Natural killer cell treated with Interleukin-12 subunit alpha and Interleukin-12 subunit beta and Interleukin-15 and Interleukin-18, amount 100 ng/mL, for 72 hours (primary cell): Measurements from ENCODE around the gene FAM47E. TPM values are rescaled to one million over a fixed set of nuclear protein-coding genes. Genes with fewer than 3 reads are reported as not detected.
A peak's percentile ranks its signal among the peaks of the same experiment; 100 is the strongest.
"Not testable (repeated sequence)": the region's sequence is repeated elsewhere in the genome, so short reads cannot be mapped to it uniquely, and the experiment has no call there.

Experiments
- ATAC-seq, 2 donors: fragments of 150-1000 bp; cut with Tn5 transposase in 1 of 2; sonication (Bioruptor Pico), chemical (Tn5 transposase) in 1 of 2; 2 replicates each; pipeline ENCODE4 v1.10.0; 2021
- DNase-seq: peaks from one replicate; pipeline ENCODE4 v3.0.0; 2022; ENCODE audit warnings: low spot score
- H3K27ac Mint-ChIP-seq, 2 donors: 1 replicate in 1 of 2; 2 replicates in 1 of 2; pipeline ENCODE4 v1.8.0; 2022; ENCODE audit warnings: mixed read lengths in 2 of 2, mild to moderate bottlenecking in 1 of 2, moderate library complexity in 1 of 2
- H3K27me3 Mint-ChIP-seq, 2 donors: 1 replicate in 1 of 2; 2 replicates in 1 of 2; pipeline ENCODE4 v1.8.0; 2022; ENCODE audit warnings: mixed read lengths in 2 of 2
- H3K36me3 Mint-ChIP-seq: one replicate; pipeline ENCODE4 v1.8.0; 2022; ENCODE audit warnings: mixed read lengths
- H3K4me1 Mint-ChIP-seq, 2 donors: 1 replicate in 1 of 2; 2 replicates in 1 of 2; pipeline ENCODE4 v1.8.0; 2022; ENCODE audit warnings: low read depth in 2 of 2, mixed read lengths in 2 of 2, mild to moderate bottlenecking in 1 of 2
- H3K4me3 Mint-ChIP-seq: one replicate; pipeline ENCODE4 v1.8.0; 2022; ENCODE audit warnings: mixed read lengths
- H3K9me3 Mint-ChIP-seq: 2 replicates; pipeline ENCODE4 v1.8.0; 2022; ENCODE audit warnings: mixed read lengths
- total RNA-seq, 2 donors: library from RNA; stranded (reverse); gene quantifications; one replicate each; pipeline ENCODE4 v1.2.3, GENCODE V29; 2022

FAM47E gene
- total RNA-seq, 2 donors from 2014 or later = not detected

- Mint-ChIP-seq H3K4me1 (peaks cover 22 to 23% of the 10 kb centered on the region in 2 donors), H3K27me3 (peaks cover 7 to 40% of the 10 kb centered on the region in 2 donors), H3K9me3 (no peaks in the 10 kb centered on the region), H3K27ac (no peak overlapping the region), H3K4me3 (no peak overlapping the region), H3K36me3 (no peaks in the 10 kb centered on the region)
- no peak for DNase-seq
- no peak for ATAC-seq
These were observed 29.2 kb downstream of the FAM47E start for GRCh38 chr4:76280488-76281441.

GRCh38 chr4:76281594-76281993 is 30.1 kb downstream of the FAM47E start:
- H3K27me3 Mint-ChIP-seq = peaks cover 0 to 34% of the 10 kb centered on the region in 2 donors
- peaks cover 14 to 15% of the 10 kb centered on the region in 2 donors for H3K4me1 Mint-ChIP-seq
- not testable (repeated sequence) for DNase-seq

GRCh38 chr4:76282941-76283689 is 31.6 kb downstream of the FAM47E start:
- Mint-ChIP-seq H3K27me3 (peaks cover 8 to 34% of the 10 kb centered on the region in 2 donors), H3K4me3 (no peak overlapping the region), H3K27ac (no peak overlapping the region), H3K36me3 (peaks cover 17% of the 10 kb centered on the region), H3K4me1 (peaks cover 10 to 14% of the 10 kb centered on the region in 2 donors), H3K9me3 (no peaks in the 10 kb centered on the region)
- ATAC-seq = no peak
- DNase-seq = no peak

More at GRCh38 chr4:76281594-76281993, 30.1 kb downstream of the FAM47E start:
- H3K4me3 Mint-ChIP-seq, H3K36me3 Mint-ChIP-seq, ATAC-seq, H3K9me3 Mint-ChIP-seq, H3K27ac Mint-ChIP-seq: not testable (repeated sequence)

DNA sequence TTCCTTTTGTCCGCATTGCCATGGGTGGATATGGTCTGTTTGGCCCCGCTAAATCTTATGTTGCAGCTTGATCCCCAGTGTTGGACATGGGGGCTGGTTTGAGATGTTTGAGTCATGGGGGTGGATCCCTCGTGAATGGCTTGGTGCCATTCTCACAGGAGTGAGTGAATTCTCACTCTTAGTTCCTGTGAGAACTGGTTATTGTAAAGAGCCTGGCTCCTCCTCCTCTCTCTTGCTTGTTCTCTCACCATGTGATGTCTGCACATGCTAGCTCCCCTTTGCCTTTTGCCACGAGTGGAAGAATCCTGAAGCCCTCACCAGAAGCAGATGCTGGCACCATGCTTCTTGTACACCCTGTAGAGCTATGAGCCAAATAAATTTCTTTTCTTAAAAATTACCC is 32.4 kb downstream of the FAM47E start:
- H3K36me3 Mint-ChIP-seq = peaks cover 23% of the 10 kb centered on the region
- H3K4me3 Mint-ChIP-seq = no peak overlapping the region
- ATAC-seq (peak in 1 of 2 donors; percentile 74), DNase-seq (no peak)
- no peak overlapping the region for H3K27ac Mint-ChIP-seq
- no peaks in the 10 kb centered on the region for H3K9me3 Mint-ChIP-seq
- peaks cover 15 to 29% of the 10 kb centered on the region in 2 donors for H3K27me3 Mint-ChIP-seq
- H3K4me1 Mint-ChIP-seq = peaks cover 10 to 18% of the 10 kb centered on the region in 2 donors

- Mint-ChIP-seq H3K27me3 (peaks cover 22 to 23% of the 10 kb centered on the region in 2 donors), H3K27ac (peak overlapping the region in 1 of 2 donors; percentile 66), H3K36me3 (peaks cover 29% of the 10 kb centered on the region), H3K4me1 (peaks cover 10 to 18% of the 10 kb centered on the region in 2 donors), H3K4me3 (peak overlapping the region; percentile 56)
- DNase-seq, H3K9me3 Mint-ChIP-seq: not testable (repeated sequence)
- ATAC-seq = peak in 1 of 2 donors; percentile 48
These were observed 36.3 kb downstream of the FAM47E start for GRCh38 chr4:76287811-76288210.

DNA sequence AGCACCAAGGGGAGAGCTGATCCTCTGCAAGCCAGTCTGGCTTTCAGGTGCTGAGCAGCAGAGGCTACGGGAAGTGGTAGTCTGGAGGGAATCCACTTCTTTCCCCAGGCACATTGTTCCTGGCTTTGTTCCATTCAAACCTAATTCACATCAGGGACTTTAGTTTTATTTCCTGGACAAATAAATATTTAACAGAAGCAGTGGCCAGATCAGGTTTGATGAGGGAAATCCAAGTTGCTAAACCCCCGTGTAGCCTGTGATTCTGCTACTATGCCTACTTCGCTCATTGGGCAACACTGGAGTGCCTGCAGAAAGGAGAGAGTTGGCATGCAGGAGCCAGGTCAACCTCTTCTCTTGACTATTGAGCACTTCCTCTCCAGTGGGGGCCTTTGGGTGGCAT is 41.2 kb downstream of the FAM47E start:
- Mint-ChIP-seq H3K9me3 (no peaks in the 10 kb centered on the region), H3K27ac (no peak overlapping the region), H3K36me3 (peaks cover 33% of the 10 kb centered on the region), H3K27me3 (peaks cover 16 to 20% of the 10 kb centered on the region in 2 donors), H3K4me3 (no peak overlapping the region), H3K4me1 (peaks cover 0 to 7% of the 10 kb centered on the region in 2 donors)
- no peak for ATAC-seq
- DNase-seq = no peak

DNA sequence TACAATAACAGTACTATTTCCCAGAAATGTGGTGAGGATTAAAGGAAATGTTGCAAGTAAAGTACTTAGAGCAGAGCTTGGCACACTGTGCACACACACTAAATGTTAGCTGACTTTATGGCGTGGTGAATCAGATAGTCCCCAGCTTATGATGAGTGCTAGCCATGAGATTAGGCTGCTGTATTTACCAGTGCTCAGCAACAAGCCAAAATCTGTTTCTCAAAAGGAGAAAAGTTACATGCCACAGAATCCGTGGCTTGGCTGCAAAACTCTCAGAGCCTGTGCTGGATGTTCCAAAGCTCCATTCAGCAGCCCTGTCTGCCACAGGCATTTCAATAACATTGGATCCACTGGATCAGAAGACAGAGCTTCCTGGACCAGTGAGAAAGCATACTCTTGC is 42.3 kb downstream of the FAM47E start:
- DNase-seq (no peak), ATAC-seq (no peak)
- no peaks in the 10 kb centered on the region for H3K4me1 Mint-ChIP-seq
- no peaks in the 10 kb centered on the region for H3K9me3 Mint-ChIP-seq
- peaks cover 34% of the 10 kb centered on the region for H3K36me3 Mint-ChIP-seq
- no peak overlapping the region for H3K27ac Mint-ChIP-seq
- peaks cover 8 to 15% of the 10 kb centered on the region in 2 donors for H3K27me3 Mint-ChIP-seq
- no peak overlapping the region for H3K4me3 Mint-ChIP-seq

DNA sequence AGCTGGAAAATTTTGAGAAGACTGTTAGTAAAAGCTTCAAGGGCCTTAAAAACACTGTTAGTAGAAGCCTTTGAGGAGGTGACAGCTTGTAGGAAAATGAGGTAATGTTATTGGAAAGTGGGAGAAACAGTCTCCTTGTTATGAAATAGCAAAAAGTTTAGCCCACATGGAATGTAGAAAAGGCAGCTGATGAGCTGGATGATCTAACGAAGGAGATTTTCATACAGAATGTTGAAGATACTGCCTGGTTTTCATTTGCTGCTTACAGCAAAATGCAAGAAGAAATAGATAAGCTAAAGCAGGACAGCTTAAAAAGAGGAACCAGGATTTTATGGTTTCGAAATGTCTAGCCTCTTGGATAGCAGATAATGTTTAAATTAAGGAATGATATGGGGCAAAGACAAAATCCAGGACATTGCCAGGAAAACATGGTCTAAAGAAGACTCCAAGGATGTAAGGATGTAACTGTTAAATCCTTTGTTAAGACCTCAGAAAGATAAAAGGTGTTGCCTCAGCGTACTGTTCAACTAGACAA is 44.8 kb downstream of the FAM47E start:
- Mint-ChIP-seq H3K36me3 (peaks cover 36% of the 10 kb centered on the region), H3K4me3 (no peak overlapping the region), H3K9me3 (no peaks in the 10 kb centered on the region), H3K4me1 (peaks cover 12 to 14% of the 10 kb centered on the region in 2 donors), H3K27me3 (peaks cover 0 to 9% of the 10 kb centered on the region in 2 donors), H3K27ac (no peak overlapping the region)
- DNase-seq = no peak
- no peak for ATAC-seq

DNA sequence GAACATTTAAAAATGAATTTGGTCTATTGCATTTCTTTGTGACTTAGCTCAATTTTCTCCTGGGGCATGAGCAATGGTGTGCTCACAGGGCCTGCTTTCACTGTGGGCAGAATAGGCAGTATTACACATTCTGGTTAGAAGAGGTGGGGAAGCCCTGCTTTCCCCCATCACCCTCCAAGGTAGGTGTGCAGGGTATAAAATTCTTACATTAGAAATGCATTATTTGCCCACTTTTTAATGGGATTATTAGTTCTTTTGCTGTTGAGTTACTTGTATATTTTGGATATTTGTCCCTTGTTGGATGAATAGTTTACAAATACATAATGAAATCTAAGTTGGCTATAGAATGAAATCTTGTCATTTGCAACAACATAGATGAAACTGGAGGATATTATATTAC is 46.7 kb downstream of the FAM47E start:
- DNase-seq (no peak), ATAC-seq (no peak)
- no peaks in the 10 kb centered on the region for H3K9me3 Mint-ChIP-seq
- peaks cover 24 to 32% of the 10 kb centered on the region in 2 donors for H3K4me1 Mint-ChIP-seq
- H3K36me3 Mint-ChIP-seq = peaks cover 36% of the 10 kb centered on the region
- H3K27ac Mint-ChIP-seq = no peak overlapping the region
- H3K4me3 Mint-ChIP-seq = no peak overlapping the region
- peaks cover 0 to 7% of the 10 kb centered on the region in 2 donors for H3K27me3 Mint-ChIP-seq

DNA sequence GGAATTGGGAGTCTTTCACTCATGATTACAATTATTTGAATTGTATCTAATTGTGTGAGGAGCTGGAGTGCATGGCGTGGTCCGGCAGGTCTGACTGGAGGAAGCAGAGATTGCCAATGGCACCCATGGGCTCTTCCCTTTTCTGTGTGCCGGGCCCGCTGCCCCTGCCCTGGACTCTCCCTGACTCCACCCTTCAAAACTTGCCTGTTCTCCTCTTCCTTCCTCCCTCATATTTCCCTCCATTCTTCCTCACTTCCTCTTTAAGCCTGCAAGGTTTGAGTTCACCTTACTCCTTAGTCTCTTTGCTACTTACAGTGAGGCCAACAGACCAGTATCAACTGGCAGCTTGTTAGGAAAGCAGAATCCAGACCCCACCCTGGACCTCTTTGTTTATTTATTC is 48.5 kb downstream of the FAM47E start:
- Mint-ChIP-seq H3K4me3 (no peak overlapping the region), H3K4me1 (peaks cover 32 to 39% of the 10 kb centered on the region in 2 donors), H3K27ac (peak overlapping the region in 1 of 2 donors; percentile 87), H3K36me3 (peaks cover 36% of the 10 kb centered on the region), H3K27me3 (peaks cover 0 to 9% of the 10 kb centered on the region in 2 donors), H3K9me3 (no peaks in the 10 kb centered on the region)
- ATAC-seq (no peak), DNase-seq (no peak)

DNA sequence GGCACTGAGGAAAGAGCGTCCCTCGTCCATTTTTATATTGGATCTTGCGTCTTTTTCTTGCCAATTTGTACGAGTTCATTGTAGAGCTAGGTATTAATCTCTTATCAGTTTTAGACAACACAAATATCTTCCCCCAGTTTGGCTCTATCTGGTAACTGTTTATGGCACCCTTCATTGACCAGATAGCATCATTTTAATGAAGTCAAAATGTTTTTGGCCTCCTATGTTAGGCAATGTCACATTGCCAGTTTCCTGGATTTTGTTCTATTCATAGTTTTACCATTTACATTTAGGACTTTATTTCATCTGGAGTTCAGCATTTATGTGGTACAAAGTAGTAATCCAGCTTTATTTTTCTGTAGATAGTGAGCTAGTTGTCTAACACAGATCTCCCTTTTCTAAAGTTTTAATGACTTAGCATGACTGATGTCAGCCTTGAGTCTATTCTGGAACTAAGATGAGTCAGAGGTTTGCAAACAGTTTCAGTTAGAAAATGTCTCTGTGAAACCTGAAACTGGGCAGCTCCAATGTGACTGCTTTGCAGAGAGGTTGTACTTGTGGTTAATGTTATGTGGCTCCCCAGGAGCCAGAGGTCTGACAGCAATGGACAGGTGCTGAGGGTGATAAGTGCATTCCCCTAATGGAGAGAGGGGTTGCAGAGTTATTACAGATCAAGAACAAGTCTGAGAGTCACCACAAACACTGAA is 49.7 kb downstream of the FAM47E start:
- H3K4me1 Mint-ChIP-seq = peaks cover 39 to 45% of the 10 kb centered on the region in 2 donors
- peaks cover 31% of the 10 kb centered on the region for H3K36me3 Mint-ChIP-seq
- peak overlapping the region; percentile 87 for H3K27ac Mint-ChIP-seq
- H3K27me3 Mint-ChIP-seq = peaks cover 0 to 4% of the 10 kb centered on the region in 2 donors
- DNase-seq = no peak
- peak; percentile 74 to 80 for ATAC-seq
- H3K4me3 Mint-ChIP-seq = peak overlapping the region; percentile 81
- H3K9me3 Mint-ChIP-seq = no peaks in the 10 kb centered on the region

DNA sequence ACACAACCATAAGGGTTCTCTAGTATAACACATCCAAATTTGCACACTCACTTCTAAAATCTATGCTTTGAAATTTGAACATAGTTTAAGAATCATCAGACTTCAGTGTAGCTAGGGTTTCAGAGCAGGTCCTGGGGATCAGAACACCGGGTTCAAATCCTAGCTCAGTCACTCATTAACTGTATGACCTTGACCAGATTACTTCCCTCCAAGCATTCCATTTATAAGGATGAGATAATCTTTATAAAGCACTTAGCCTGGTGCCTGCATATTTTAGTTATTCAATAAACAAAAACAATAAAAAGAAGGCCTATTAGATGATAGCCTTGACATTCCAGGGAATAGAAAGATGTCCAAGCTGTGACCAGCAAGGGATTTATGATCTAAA is 50.2 kb downstream of the FAM47E start:
- peak overlapping the region; percentile 81 for H3K4me3 Mint-ChIP-seq
- H3K36me3 Mint-ChIP-seq = peaks cover 25% of the 10 kb centered on the region
- no peaks in the 10 kb centered on the region for H3K9me3 Mint-ChIP-seq
- ATAC-seq = no peak
- no peak for DNase-seq
- peak overlapping the region; percentile 87 for H3K27ac Mint-ChIP-seq
- H3K4me1 Mint-ChIP-seq = peaks cover 39 to 45% of the 10 kb centered on the region in 2 donors
- peaks cover 0 to 2% of the 10 kb centered on the region in 2 donors for H3K27me3 Mint-ChIP-seq

DNA sequence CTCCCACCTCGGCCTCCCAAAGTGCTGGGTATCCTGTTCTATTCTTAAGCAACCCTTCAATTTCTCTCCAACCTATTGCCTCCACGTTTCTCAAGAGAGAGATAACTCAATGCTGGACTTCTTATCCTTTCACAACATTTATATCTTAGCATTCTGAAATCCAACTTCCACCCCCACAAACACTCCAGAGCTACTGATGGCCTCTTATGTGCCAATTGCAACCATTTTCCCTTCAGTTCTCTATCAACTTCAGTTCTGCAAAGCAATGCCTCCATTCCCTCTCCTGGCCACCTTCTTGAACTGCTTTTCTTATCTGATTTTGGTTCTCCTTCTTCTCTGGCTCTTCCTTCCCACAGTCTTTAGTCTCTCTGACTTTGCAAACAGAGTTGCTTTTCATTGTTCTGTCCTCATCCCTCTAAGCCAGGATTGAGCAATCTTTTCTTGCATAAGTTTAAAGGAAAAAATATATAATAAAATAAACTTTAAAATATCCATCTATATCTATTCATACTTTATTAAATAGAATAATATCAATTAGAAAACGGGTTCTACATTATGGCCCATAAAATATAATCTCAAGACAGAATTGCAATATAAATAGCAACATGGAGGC is 51.4 kb downstream of the FAM47E start:
- Mint-ChIP-seq H3K9me3 (no peaks in the 10 kb centered on the region), H3K27me3 (peaks cover 0 to 2% of the 10 kb centered on the region in 2 donors), H3K4me3 (no peak overlapping the region), H3K4me1 (peaks cover 39 to 45% of the 10 kb centered on the region in 2 donors), H3K27ac (no peak overlapping the region), H3K36me3 (peaks cover 16% of the 10 kb centered on the region)
- DNase-seq (no peak), ATAC-seq (no peak)
